ENCODE data around the gene TLNRD1.
A peak's percentile ranks its signal among the peaks of the same experiment; 100 is the strongest.

TLNRD1 gene

GRCh38 chr15:81026836-81027599 is 26.3 kb downstream of the TLNRD1 start:
- no peak for DNase-seq
- no peak overlapping the region for H2BK12ac ChIP-seq (ENCODE audit: low read length in 2 of 2)
- no peak overlapping the region for H4K8ac ChIP-seq (ENCODE audit: low read length)
- no peaks in the 10 kb centered on the region for H3K79me1 ChIP-seq (replicated peaks; ENCODE audit: low read length, poor library complexity, severe bottlenecking)
- H3K36me3 ChIP-seq (ENCODE audit: control insufficient read depth in 1 of 2, insufficient read depth in 2 of 2, low read depth in 1 of 2, low read length in 2 of 2), result no peaks in the 10 kb centered on the region
- no peak overlapping the region for H3K18ac ChIP-seq (ENCODE audit: low read depth in 1 of 2, low read length in 2 of 2)
- no peaks in the 10 kb centered on the region for H3K9me3 ChIP-seq (ENCODE audit: control insufficient read depth, low read length)
- no peak overlapping the region for H2BK15ac ChIP-seq (ENCODE audit: low read depth, poor library complexity, severe bottlenecking)
- WGBS, result 100% methylated on average over 1 of the region's 2 CpGs
- H4K91ac ChIP-seq (ENCODE audit: low read length), result no peak overlapping the region
- H2AFZ ChIP-seq (ENCODE audit: low read depth, low read length), result no peak overlapping the region
- no peak overlapping the region for H3K4me3 ChIP-seq (ENCODE audit: insufficient read depth in 1 of 2, low read depth in 1 of 2, low read length in 2 of 2)
- no peak overlapping the region for H3K27ac ChIP-seq (ENCODE audit: low read length, poor library complexity, severe bottlenecking)
- H2BK120ac ChIP-seq (ENCODE audit: low read depth, low read length), result no peak overlapping the region
- no peak overlapping the region for H2AK5ac ChIP-seq (ENCODE audit: low read length, severe bottlenecking)
- H3K4me1 ChIP-seq (ENCODE audit: control insufficient read depth, insufficient read depth, low read depth, low read length), result peaks cover 3% of the 10 kb centered on the region
- H3K23ac ChIP-seq (ENCODE audit: low read length in 2 of 2), result no peak overlapping the region
- no peak overlapping the region for H2BK5ac ChIP-seq (ENCODE audit: low read depth, low read length, poor library complexity, severe bottlenecking)
- no peak overlapping the region for H3K4me2 ChIP-seq (ENCODE audit: low read length, poor library complexity, severe bottlenecking)
- no peak overlapping the region for H3K14ac ChIP-seq (ENCODE audit: low read length in 2 of 2)
- H3K4ac ChIP-seq (ENCODE audit: low read depth in 1 of 2, low read length in 2 of 2), result no peak overlapping the region
- H3K9ac ChIP-seq (ENCODE audit: low read length), result no peak overlapping the region
- no peaks in the 10 kb centered on the region for H3K27me3 ChIP-seq (ENCODE audit: control insufficient read depth in 1 of 2, insufficient read depth in 1 of 2, low read length in 2 of 2)

GRCh38 chr15:81029414-81030300 is 28.9 kb downstream of the TLNRD1 start:
- Histone ChIP-seq H4K8ac (ENCODE audit: low read length) (no peak overlapping the region), H2BK12ac (ENCODE audit: low read length in 2 of 2) (no peak overlapping the region), H3K18ac (ENCODE audit: low read depth in 1 of 2, low read length in 2 of 2) (no peak overlapping the region), H4K91ac (ENCODE audit: low read length) (no peak overlapping the region), H2BK15ac (ENCODE audit: low read depth, poor library complexity, severe bottlenecking) (no peak overlapping the region), H3K4me2 (ENCODE audit: low read length, poor library complexity, severe bottlenecking) (no peak overlapping the region), H3K79me1 (replicated peaks; ENCODE audit: low read length, poor library complexity, severe bottlenecking) (no peaks in the 10 kb centered on the region), H3K36me3 (ENCODE audit: control insufficient read depth in 1 of 2, insufficient read depth in 2 of 2, low read depth in 1 of 2, low read length in 2 of 2) (no peaks in the 10 kb centered on the region), H3K27ac (ENCODE audit: low read length, poor library complexity, severe bottlenecking) (no peak overlapping the region), H3K14ac (ENCODE audit: low read length in 2 of 2) (no peak overlapping the region), H3K4ac (ENCODE audit: low read depth in 1 of 2, low read length in 2 of 2) (no peak overlapping the region), H2BK5ac (ENCODE audit: low read depth, low read length, poor library complexity, severe bottlenecking) (no peak overlapping the region), H3K27me3 (ENCODE audit: control insufficient read depth in 1 of 2, insufficient read depth in 1 of 2, low read length in 2 of 2) (no peaks in the 10 kb centered on the region), H3K4me1 (ENCODE audit: control insufficient read depth, insufficient read depth, low read depth, low read length) (no peaks in the 10 kb centered on the region), H3K9me3 (ENCODE audit: control insufficient read depth, low read length) (no peaks in the 10 kb centered on the region), H3K9ac (ENCODE audit: low read length) (no peak overlapping the region), H2AFZ (ENCODE audit: low read depth, low read length) (no peak overlapping the region), H2BK120ac (ENCODE audit: low read depth, low read length) (no peak overlapping the region), H3K23ac (ENCODE audit: low read length in 2 of 2) (no peak overlapping the region), H3K4me3 (ENCODE audit: insufficient read depth in 1 of 2, low read depth in 1 of 2, low read length in 2 of 2) (peak overlapping the region in 1 of 2 experiments; percentile 20), H2AK5ac (ENCODE audit: low read length, severe bottlenecking) (no peak overlapping the region)
- no peak for DNase-seq
- 76% methylated on average over 2 of the region's 3 CpGs for WGBS

GRCh38 chr15:81030301-81030750 is 29.6 kb downstream of the TLNRD1 start:
- no peak overlapping the region for H3K4me2 ChIP-seq (ENCODE audit: low read length, poor library complexity, severe bottlenecking)
- no peak overlapping the region for H2AK5ac ChIP-seq (ENCODE audit: low read length, severe bottlenecking)
- no peak overlapping the region for H3K9ac ChIP-seq (ENCODE audit: low read length)
- no peaks in the 10 kb centered on the region for H3K36me3 ChIP-seq (ENCODE audit: control insufficient read depth in 1 of 2, insufficient read depth in 2 of 2, low read depth in 1 of 2, low read length in 2 of 2)
- H3K4me3 ChIP-seq (ENCODE audit: insufficient read depth in 1 of 2, low read depth in 1 of 2, low read length in 2 of 2), result no peak overlapping the region
- H3K18ac ChIP-seq (ENCODE audit: low read depth in 1 of 2, low read length in 2 of 2), result no peak overlapping the region
- H3K4ac ChIP-seq (ENCODE audit: low read depth in 1 of 2, low read length in 2 of 2), result no peak overlapping the region
- no peak overlapping the region for H3K23ac ChIP-seq (ENCODE audit: low read length in 2 of 2)
- no peak overlapping the region for H4K8ac ChIP-seq (ENCODE audit: low read length)
- no peak overlapping the region for H4K91ac ChIP-seq (ENCODE audit: low read length)
- H2BK12ac ChIP-seq (ENCODE audit: low read length in 2 of 2), result no peak overlapping the region
- no peaks in the 10 kb centered on the region for H3K9me3 ChIP-seq (ENCODE audit: control insufficient read depth, low read length)
- no peak for DNase-seq
- H3K27ac ChIP-seq (ENCODE audit: low read length, poor library complexity, severe bottlenecking), result no peak overlapping the region
- H3K27me3 ChIP-seq (ENCODE audit: control insufficient read depth in 1 of 2, insufficient read depth in 1 of 2, low read length in 2 of 2), result no peaks in the 10 kb centered on the region
- H2BK5ac ChIP-seq (ENCODE audit: low read depth, low read length, poor library complexity, severe bottlenecking), result no peak overlapping the region
- H2AFZ ChIP-seq (ENCODE audit: low read depth, low read length), result no peak overlapping the region
- H3K79me1 ChIP-seq (replicated peaks; ENCODE audit: low read length, poor library complexity, severe bottlenecking), result no peaks in the 10 kb centered on the region
- no peak overlapping the region for H2BK15ac ChIP-seq (ENCODE audit: low read depth, poor library complexity, severe bottlenecking)
- no peak overlapping the region for H3K14ac ChIP-seq (ENCODE audit: low read length in 2 of 2)
- 84% methylated on average over 2 of the region's 3 CpGs for WGBS
- H2BK120ac ChIP-seq (ENCODE audit: low read depth, low read length), result no peak overlapping the region
- H3K4me1 ChIP-seq (ENCODE audit: control insufficient read depth, insufficient read depth, low read depth, low read length), result no peaks in the 10 kb centered on the region

- no peak overlapping the region for H3K18ac ChIP-seq (ENCODE audit: low read depth in 1 of 2, low read length in 2 of 2)
- no peak overlapping the region for H4K91ac ChIP-seq (ENCODE audit: low read length)
- H3K4me2 ChIP-seq (ENCODE audit: low read length, poor library complexity, severe bottlenecking), result no peak overlapping the region
- H3K4me3 ChIP-seq (ENCODE audit: insufficient read depth in 1 of 2, low read depth in 1 of 2, low read length in 2 of 2), result no peak overlapping the region
- H3K14ac ChIP-seq (ENCODE audit: low read length in 2 of 2), result no peak overlapping the region
- no peak overlapping the region for H4K8ac ChIP-seq (ENCODE audit: low read length)
- no peak overlapping the region for H2AK5ac ChIP-seq (ENCODE audit: low read length, severe bottlenecking)
- H3K4me1 ChIP-seq (ENCODE audit: control insufficient read depth, insufficient read depth, low read depth, low read length), result no peaks in the 10 kb centered on the region
- H3K79me1 ChIP-seq (replicated peaks; ENCODE audit: low read length, poor library complexity, severe bottlenecking), result no peaks in the 10 kb centered on the region
- 79% methylated on average over 4 of the region's 4 CpGs for WGBS
- H2BK5ac ChIP-seq (ENCODE audit: low read depth, low read length, poor library complexity, severe bottlenecking), result no peak overlapping the region
- H3K36me3 ChIP-seq (ENCODE audit: control insufficient read depth in 1 of 2, insufficient read depth in 2 of 2, low read depth in 1 of 2, low read length in 2 of 2), result no peaks in the 10 kb centered on the region
- H3K4ac ChIP-seq (ENCODE audit: low read depth in 1 of 2, low read length in 2 of 2), result no peak overlapping the region
- no peak overlapping the region for H2AFZ ChIP-seq (ENCODE audit: low read depth, low read length)
- H2BK120ac ChIP-seq (ENCODE audit: low read depth, low read length), result no peak overlapping the region
- no peak overlapping the region for H3K23ac ChIP-seq (ENCODE audit: low read length in 2 of 2)
- H3K9ac ChIP-seq (ENCODE audit: low read length), result no peak overlapping the region
- no peak overlapping the region for H3K27ac ChIP-seq (ENCODE audit: low read length, poor library complexity, severe bottlenecking)
- H2BK15ac ChIP-seq (ENCODE audit: low read depth, poor library complexity, severe bottlenecking), result no peak overlapping the region
- no peak for DNase-seq
- no peak overlapping the region for H2BK12ac ChIP-seq (ENCODE audit: low read length in 2 of 2)
- H3K27me3 ChIP-seq (ENCODE audit: control insufficient read depth in 1 of 2, insufficient read depth in 1 of 2, low read length in 2 of 2), result no peaks in the 10 kb centered on the region
- H3K9me3 ChIP-seq (ENCODE audit: control insufficient read depth, low read length), result no peaks in the 10 kb centered on the region
These were observed 30.5 kb downstream of the TLNRD1 start for GRCh38 chr15:81031203-81031602.

Measured in mesenchymal stem cell (in vitro differentiated cells and primary cell).